IMR-90 (cell line): Measurements from ENCODE around the gene LTBP1. TPM values are rescaled to one million over a fixed set of nuclear protein-coding genes. Genes with fewer than 3 reads are reported as not detected.

ENCODE experiments used
- ATAC-seq: fragments of 200-7000 bp; cut with Tn5 transposase; 2 replicates; pipeline ENCODE4 v1.9.1; 2020; ENCODE audit warnings: low read depth, mild to moderate bottlenecking, moderate library complexity
- BruUV-seq: library from RNA; stranded (reverse); fragments of 400-500 nt; replicated peaks from 2 replicates; lab custom pipeline; 2021; lab: Mats Ljungman, UMichigan
- CTCF ChIA-PET: fragments of 300-600 bp; formaldehyde crosslinking; extraction: SDS; loops from one replicate; lab custom pipeline; 2021; ENCODE audit warnings: antibody characterized with exemption; lab: Yijun Ruan, JAX
- POLR2A ChIA-PET: fragments of 300-600 bp; sonication (Branson Sonifier 250); formaldehyde crosslinking; loops from one replicate; lab custom pipeline; 2022; ENCODE audit warnings: antibody characterized with exemption; ENCODE audit not compliant: unreplicated experiment; lab: Charles Lee
- DNase-seq: peaks from one replicate; pipeline ENCODE4 v3.0.0; 2013
- H2AFZ ChIP-seq: replicated peaks from 2 replicates; pipeline ENCODE3; 2013; ENCODE audit warnings: low read length, mild to moderate bottlenecking; ENCODE audit not compliant: poor library complexity
- H2AK5ac ChIP-seq: 2 replicates; pipeline ENCODE4 v1.6.1; 2013; ENCODE audit warnings: low read depth, low read length, inconsistent platforms
- H2AK9ac ChIP-seq: replicated peaks from 2 replicates; pipeline ENCODE3; 2013; ENCODE audit warnings: mild to moderate bottlenecking, low read depth, low read length, moderate library complexity; ENCODE audit not compliant: poor library complexity
- H2BK120ac ChIP-seq: 2 replicates; pipeline ENCODE4 v1.6.1; 2013; ENCODE audit warnings: low read depth, low read length, inconsistent platforms
- H2BK15ac ChIP-seq: 3 replicates; pipeline ENCODE4 v1.6.1; 2013; ENCODE audit warnings: low read depth, low read length, inconsistent platforms
- H2BK20ac ChIP-seq: 2 replicates; pipeline ENCODE4 v1.6.1; 2013; ENCODE audit warnings: low read depth, mild to moderate bottlenecking, inconsistent platforms, low read length, moderate library complexity
- H2BK5ac ChIP-seq: 2 replicates; pipeline ENCODE4 v1.6.1; 2013; ENCODE audit warnings: mild to moderate bottlenecking, low read depth, low read length, inconsistent platforms; ENCODE audit not compliant: poor library complexity, severe bottlenecking
- H3K14ac ChIP-seq: replicated peaks from 2 replicates; pipeline ENCODE4 v1.6.1; 2013; ENCODE audit warnings: low read depth, low read length, inconsistent platforms
- H3K18ac ChIP-seq: 2 replicates; pipeline ENCODE4 v1.6.1; 2013; ENCODE audit warnings: low read depth, low read length, control low read depth
- H3K23ac ChIP-seq: 2 replicates; pipeline ENCODE4 v1.6.1; 2013; ENCODE audit warnings: low read depth, low read length, inconsistent platforms
- H3K27ac ChIP-seq: 2 replicates; pipeline ENCODE4 v1.5.1; 2013; ENCODE audit warnings: mild to moderate bottlenecking, control low read depth, low read length; ENCODE audit not compliant: insufficient read depth
- H3K27me3 ChIP-seq: 2 replicates; pipeline ENCODE4 v1.6.1; 2013; ENCODE audit warnings: low read length; ENCODE audit not compliant: control insufficient read depth, insufficient read depth
- H3K36me3 ChIP-seq: 2 replicates; pipeline ENCODE4 v1.6.1; 2013; ENCODE audit warnings: low read length, mixed read lengths; ENCODE audit not compliant: control insufficient read depth, insufficient read depth
- H3K4ac ChIP-seq: 2 replicates; pipeline ENCODE4 v1.6.1; 2013; ENCODE audit warnings: low read depth, low read length, inconsistent platforms
- H3K4me1 ChIP-seq: 2 replicates; pipeline ENCODE4 v1.6.1; 2013; ENCODE audit warnings: low read length, mixed read lengths; ENCODE audit not compliant: control insufficient read depth, insufficient read depth
- H3K4me2 ChIP-seq: 2 replicates; pipeline ENCODE4 v1.6.1; 2013; ENCODE audit warnings: low read depth, mild to moderate bottlenecking, control low read depth, low read length, moderate library complexity
- H3K4me3 ChIP-seq: 2 replicates; pipeline ENCODE4 v1.5.1; 2013; ENCODE audit warnings: low read depth, mild to moderate bottlenecking, control low read depth, low read length, moderate library complexity; ENCODE audit not compliant: insufficient read depth
- H3K56ac ChIP-seq: 2 replicates; pipeline ENCODE4 v1.6.1; 2013; ENCODE audit warnings: low read length, inconsistent platforms; ENCODE audit not compliant: insufficient read depth; ENCODE audit errors: extremely low read depth
- H3K79me1 ChIP-seq, 2 experiments: 2 replicates each; pipeline ENCODE4 v1.6.1; 2013; ENCODE audit warnings: low read length in 2 of 2, inconsistent platforms in 1 of 2, low read depth in 1 of 2
- H3K9ac ChIP-seq: 2 replicates; pipeline ENCODE4 v1.6.1; 2013; ENCODE audit warnings: low read depth, low read length, control low read depth
- H3K9me1 ChIP-seq: 2 replicates; pipeline ENCODE4 v1.6.1; 2013; ENCODE audit warnings: low read length, inconsistent platforms; ENCODE audit not compliant: insufficient read depth
- H3K9me3 ChIP-seq: 2 replicates; pipeline ENCODE4 v1.6.1; 2013; ENCODE audit warnings: low read length; ENCODE audit not compliant: control insufficient read depth, insufficient read depth
- H4K20me1 ChIP-seq: 2 replicates; pipeline ENCODE4 v1.6.1; 2013; ENCODE audit warnings: low read length, inconsistent platforms; ENCODE audit not compliant: insufficient read depth
- H4K5ac ChIP-seq: 2 replicates; pipeline ENCODE4 v1.6.1; 2013; ENCODE audit warnings: mild to moderate bottlenecking, low read depth, low read length, control low read depth
- H4K8ac ChIP-seq, 2 experiments: 2 replicates each; pipeline ENCODE4 v1.6.1; 2013; ENCODE audit warnings: low read depth in 2 of 2, low read length in 2 of 2, control low read depth in 1 of 2, inconsistent platforms in 1 of 2
- H4K91ac ChIP-seq: 2 replicates; pipeline ENCODE4 v1.6.1; 2013; ENCODE audit warnings: low read depth, low read length, inconsistent platforms; ENCODE audit not compliant: insufficient read depth
- BHLHE40 ChIP-seq: fragments of 150-350 bp; IDR thresholded peaks from 2 replicates; pipeline ENCODE4 v1.6.1; 2016; ENCODE audit warnings: mild to moderate bottlenecking, low read depth, low read length
- CEBPB ChIP-seq: IDR thresholded peaks from 2 replicates; pipeline ENCODE4 v1.6.1; 2012; ENCODE audit warnings: low read depth, low read length, improper control_type of control experiment
- CHD1 ChIP-seq: IDR thresholded peaks from 2 replicates; pipeline ENCODE4 v1.6.1; 2012; ENCODE audit warnings: low read depth, low read length, improper control_type of control experiment
- CTCF ChIP-seq: conservative IDR thresholded peaks from 2 replicates; pipeline ENCODE4 v1.5.1; 2012; ENCODE audit warnings: mild to moderate bottlenecking, low read depth, low read length, improper control_type of control experiment
- ELK1 ChIP-seq: fragments of 150-350 bp; IDR thresholded peaks from 2 replicates; pipeline ENCODE4 v1.6.1; 2016; ENCODE audit warnings: low read depth, mild to moderate bottlenecking, low read length, moderate library complexity, borderline replicate concordance
- FOS ChIP-seq: fragments of 150-350 bp; IDR thresholded peaks from 2 replicates; pipeline ENCODE4 v1.6.1; 2016; ENCODE audit warnings: low read depth, low read length
- MAFK ChIP-seq: IDR thresholded peaks from 2 replicates; pipeline ENCODE4 v1.6.1; 2012; ENCODE audit warnings: low read depth, low read length, improper control_type of control experiment
- MAZ ChIP-seq: IDR thresholded peaks from 2 replicates; pipeline ENCODE4 v1.6.1; 2012; ENCODE audit warnings: low read depth, mild to moderate bottlenecking, low read length, improper control_type of control experiment, moderate library complexity, borderline replicate concordance
- MXI1 ChIP-seq: IDR thresholded peaks from 2 replicates; pipeline ENCODE4 v1.6.1; 2012; ENCODE audit warnings: low read depth, mild to moderate bottlenecking, low read length, moderate library complexity, borderline replicate concordance
- NFE2L2 ChIP-seq: fragments of 150-350 bp; IDR thresholded peaks from 2 replicates; pipeline ENCODE4 v1.6.1; 2016; ENCODE audit warnings: low read depth, mild to moderate bottlenecking, low read length
- POLR2A ChIP-seq: IDR thresholded peaks from 2 replicates; pipeline ENCODE4 v1.6.1; 2012; ENCODE audit warnings: mild to moderate bottlenecking, low read depth, low read length
- RAD21 ChIP-seq: IDR thresholded peaks from 2 replicates; pipeline ENCODE4 v1.6.1; 2012; ENCODE audit warnings: low read length, improper control_type of control experiment
- RCOR1 ChIP-seq: IDR thresholded peaks from 2 replicates; pipeline ENCODE4 v1.6.1; 2012; ENCODE audit warnings: mild to moderate bottlenecking, low read length, improper control_type of control experiment; ENCODE audit not compliant: insufficient replicate concordance
- RFX5 ChIP-seq: IDR thresholded peaks from 2 replicates; pipeline ENCODE4 v1.8.0; 2012; ENCODE audit warnings: low read depth, mild to moderate bottlenecking, low read length, moderate library complexity
- SMC3 ChIP-seq: fragments of 150-350 bp; IDR thresholded peaks from 2 replicates; pipeline ENCODE4 v1.6.1; 2016; ENCODE audit warnings: low read depth, mild to moderate bottlenecking, antibody characterized with exemption, low read length, moderate library complexity
- USF2 ChIP-seq: fragments of 150-350 bp; IDR thresholded peaks from 2 replicates; pipeline ENCODE4 v1.6.1; 2017; ENCODE audit warnings: mild to moderate bottlenecking, antibody characterized with exemption, low read length, low read depth
- WGBS, 2 experiments: methylation state at CpG; one replicate each; pipeline versions ENCODE4 v1.1.5 to v1.1.7; 2013; ENCODE audit warnings: missing lambda C conversion rate in 2 of 2; ENCODE audit not compliant: insufficient read length in 1 of 2; ENCODE audit errors: extremely low coverage in 2 of 2; 5-methylcytosine and 5-hydroxymethylcytosine counted together
- dilution Hi-C: fragments of 300-500 bp; cut with HindIII; formaldehyde crosslinking; loops from one replicate; pipeline ENCODE4 v1.14.3; 2018; ENCODE audit warnings: low sequenced_read_pairs; ENCODE audit not compliant: unreplicated experiment
- in situ Hi-C: fragments of 300-500 bp; cut with MboI; formaldehyde crosslinking; loops from 3 replicates; pipeline ENCODE4 v1.14.3; 2019; ENCODE audit warnings: low sequenced_read_pairs, inconsistent platforms, mixed read lengths
- intact Hi-C: fragments of 100-400 bp; cut with micrococcal nuclease; formaldehyde crosslinking; loops from 2 replicates; pipeline ENCODE4 v1.10.0; 2022
- polyA plus RNA-seq, 3 experiments: library from polyadenylated mRNA; depleted of rRNA; stranded (reverse); fragments of >200 nt; gene quantifications; 2 replicates each; pipeline ENCODE4 v1.2.3, GENCODE V29; 2012; ENCODE audit warnings: low replicate concordance in 1 of 3
- total RNA-seq: library from RNA; depleted of rRNA; stranded (reverse); fragments of >200 nt; gene quantifications from 2 replicates; pipeline ENCODE4 v1.2.3, GENCODE V29; 2012

The LTBP1 gene
- total and polyA plus RNA-seq, 2 of the 4 experiments (the other 2 are of a cell fraction), result 235 to 326 TPM

- POLR2A ChIA-PET, result no interaction called here
- in situ Hi-C loops, result loop anchor here (5.0 to 25.0 kb wide), 2 partner anchors 228 to 262 kb away; no protein-coding TSS in a partner anchor
Measured at GRCh38 chr2:33034784-33035183, 88.0 kb downstream of the LTBP1 start.

More at GRCh38 chr2:33034784-33035183, 88.0 kb downstream of the LTBP1 start:
- Histone ChIP-seq H3K27ac (no peak overlapping the region), H4K8ac (no peak overlapping the region; a peak in 1 of 4 replicates), H3K23ac (no peak overlapping the region), H2AK5ac (no peak overlapping the region), H3K79me1 (peaks cover 20 to 29% of the 10 kb centered on the region in 2 experiments), H3K4me3 (no peak overlapping the region), H4K5ac (no peak overlapping the region), H3K4me1 (peaks cover 4% of the 10 kb centered on the region), H3K27me3 (no peaks in the 10 kb centered on the region), H2AK9ac (no peak overlapping the region), H3K9me3 (no peaks in the 10 kb centered on the region), H3K4me2 (no peak overlapping the region), H3K18ac (no peak overlapping the region), H3K4ac (no peak overlapping the region), H3K56ac (no peak overlapping the region), H3K36me3 (no peaks in the 10 kb centered on the region), H2BK20ac (peak overlapping the region; percentile 46; the same call in 1 of the 2 replicates), H2AFZ (no peak overlapping the region), H2BK15ac (no peak overlapping the region), H2BK120ac (no peak overlapping the region), H4K91ac (no peak overlapping the region), H3K9ac (no peak overlapping the region), H2BK5ac (no peak overlapping the region), H4K20me1 (no peaks in the 10 kb centered on the region), H3K9me1 (no peaks in the 10 kb centered on the region), H3K14ac (no peak overlapping the region)
- BruUV-seq, result no TSS peak
- DNase-seq (no peak), ATAC-seq (no peak)
- TF ChIP-seq SMC3, result peak; percentile 41
- TF ChIP-seq MAZ, result no peak
- TF ChIP-seq POLR2A, result no peak
- no peak for TF ChIP-seq MXI1
- TF ChIP-seq ELK1, result no peak
- TF ChIP-seq FOS, result no peak
- TF ChIP-seq BHLHE40, result no peak
- no peak for TF ChIP-seq MAFK
- TF ChIP-seq CTCF, result peak; percentile 38
- TF ChIP-seq NFE2L2, result no peak
- TF ChIP-seq RAD21, result peak; percentile 43
- no peak for TF ChIP-seq USF2
- no peak for TF ChIP-seq CHD1
- no peak for TF ChIP-seq RFX5
- TF ChIP-seq CEBPB, result no peak
- TF ChIP-seq RCOR1, result no peak
- CTCF ChIA-PET, result interaction anchor here (0.6 to 1.6 kb wide), 2 partner anchors 17 to 260 kb away, joined by 3 to 4 read pairs; no protein-coding TSS in a partner anchor
- dilution Hi-C loops, result no loop called here
- WGBS, 2 experiments, result no CpG with 5 or more reads among the region's 8 CpGs
- intact Hi-C loops, result loop anchor here (5.0 to 10.0 kb wide), 2 partner anchors 238 to 550 kb away; no protein-coding TSS in a partner anchor
